HG02678 (cell line): ENCODE data around the gene GCK.

Experiments
- ATAC-seq: cut with Tn5 transposase; IDR thresholded peaks from one replicate; pipeline ENCODE4 v1.9.1; 2021; ENCODE audit warnings: mild to moderate bottlenecking, moderate library complexity; ENCODE audit not compliant: unreplicated experiment

GCK gene

DNA sequence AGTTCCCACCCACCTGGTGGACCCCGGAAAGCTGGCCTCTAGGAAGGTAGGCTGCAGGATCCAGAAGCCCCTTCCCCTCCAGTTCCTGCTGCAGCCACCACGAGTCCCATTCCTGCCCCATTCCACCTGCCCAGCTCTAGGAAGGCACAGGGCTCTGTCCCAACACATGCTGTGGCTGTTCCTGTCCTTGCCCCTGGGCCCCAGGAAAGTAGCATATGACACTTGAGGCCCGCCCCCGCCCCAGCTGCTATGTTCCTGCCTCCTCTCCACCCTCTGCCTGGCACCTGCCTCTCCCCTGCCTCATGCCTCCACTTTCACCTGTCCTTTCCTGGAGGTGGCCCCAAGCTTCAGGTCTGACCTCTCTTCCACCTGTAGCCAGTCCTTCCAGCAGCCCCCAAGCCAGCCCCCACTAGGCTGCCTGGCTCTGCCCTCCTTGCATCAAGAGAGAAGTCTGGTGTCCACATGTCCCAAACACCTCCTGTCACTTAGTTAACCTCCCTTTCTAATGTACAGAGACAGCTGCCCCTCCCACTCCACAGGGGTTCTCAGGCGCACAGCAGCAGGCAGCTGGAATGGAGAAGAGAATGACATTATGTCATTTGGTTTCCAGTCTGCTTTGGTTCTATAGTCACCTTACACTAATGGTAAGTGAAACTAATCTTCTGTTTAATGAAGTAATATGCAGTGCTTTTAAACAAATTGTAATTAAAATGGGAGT, 34.3 kb upstream of the GCK start:
- ATAC-seq = no peak

GRCh38 chr7:44222776-44223261, 33.6 kb upstream of the GCK start:
- ATAC-seq = no peak

DNA sequence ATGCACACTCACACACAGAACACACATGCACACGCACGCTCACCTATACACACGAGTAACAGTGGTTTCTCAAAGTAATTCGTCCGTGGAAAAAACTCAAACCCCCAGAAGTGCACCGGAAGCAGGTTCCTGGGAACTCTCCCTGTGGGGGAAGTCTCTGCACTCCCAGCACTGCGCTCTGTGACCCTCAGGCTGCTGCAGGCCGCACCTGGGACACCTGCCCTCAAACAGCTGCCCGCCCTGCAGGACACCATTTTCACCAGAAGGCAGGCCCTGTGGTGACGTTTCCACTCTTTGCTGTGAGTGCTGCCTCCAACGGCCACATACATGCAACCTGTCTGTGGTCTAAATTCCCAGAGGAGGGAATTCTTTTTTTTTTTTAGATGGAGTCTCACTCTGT, 32.8 kb upstream of the GCK start:
- ATAC-seq = no peak

DNA sequence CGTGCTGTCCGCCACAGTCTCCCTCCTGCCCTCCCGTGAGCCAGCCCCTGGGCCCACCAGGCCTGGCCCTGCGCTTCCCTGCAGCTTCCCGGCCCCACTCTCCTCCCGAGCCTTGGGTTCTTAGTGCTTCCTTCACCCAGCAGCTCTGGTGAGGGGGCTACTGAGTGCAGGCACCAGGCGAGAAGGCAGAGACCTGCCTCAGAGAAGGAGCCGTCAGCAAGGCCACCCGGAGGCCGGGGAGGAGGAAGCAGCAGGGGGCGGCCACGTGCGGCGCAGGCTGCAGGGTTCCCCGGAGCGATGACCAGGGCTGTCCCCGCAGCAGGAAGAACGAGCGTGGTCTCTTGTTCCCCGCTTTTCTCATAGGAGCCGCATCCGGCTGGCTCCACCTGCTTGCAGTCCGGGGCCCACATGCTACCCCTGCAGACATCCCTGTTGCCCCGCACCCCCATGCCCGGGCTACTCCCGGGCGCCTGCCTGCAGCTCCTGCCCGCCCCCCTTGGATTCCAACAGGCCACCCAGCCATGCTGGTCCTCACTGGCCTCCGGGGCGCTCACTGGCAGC, 32.1 kb upstream of the GCK start:
- no peak for ATAC-seq

DNA sequence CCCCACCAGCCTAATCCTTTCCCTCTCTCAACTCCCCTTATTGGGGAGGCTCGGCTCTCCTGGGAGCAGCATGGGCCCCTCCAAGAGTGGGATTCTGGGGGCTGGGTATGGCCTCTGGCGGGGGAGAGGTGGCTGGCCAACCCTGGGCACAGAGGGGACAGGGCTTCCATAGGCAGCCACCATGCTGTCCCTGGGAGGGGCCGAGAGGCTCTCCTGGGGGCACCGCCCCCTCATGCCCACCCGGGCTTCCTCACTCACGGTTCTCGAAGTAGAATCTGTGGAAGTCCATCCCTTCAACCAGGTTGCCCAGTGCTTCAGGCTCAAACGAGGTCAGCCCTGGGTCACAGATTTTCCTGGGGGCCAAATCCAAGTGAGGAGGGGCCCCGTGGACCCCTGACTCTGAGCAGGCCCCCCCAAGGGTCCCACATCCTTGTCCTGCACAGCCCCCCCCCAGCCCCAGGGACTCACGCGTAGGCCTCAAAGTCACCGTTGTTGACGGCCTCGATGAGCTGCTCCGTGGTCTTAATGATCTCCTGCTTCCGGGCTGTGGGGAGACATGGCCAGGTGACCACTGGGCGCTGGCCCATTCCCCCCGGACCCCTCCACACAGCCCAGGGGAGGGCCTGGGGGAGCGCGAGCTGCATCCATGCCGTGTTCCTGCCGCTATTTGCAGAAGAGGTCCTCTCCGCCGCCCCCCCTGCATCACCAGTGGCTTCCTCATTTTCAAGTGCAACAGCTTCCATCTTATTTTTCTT, 31.3 kb upstream of the GCK start:
- no peak for ATAC-seq

DNA sequence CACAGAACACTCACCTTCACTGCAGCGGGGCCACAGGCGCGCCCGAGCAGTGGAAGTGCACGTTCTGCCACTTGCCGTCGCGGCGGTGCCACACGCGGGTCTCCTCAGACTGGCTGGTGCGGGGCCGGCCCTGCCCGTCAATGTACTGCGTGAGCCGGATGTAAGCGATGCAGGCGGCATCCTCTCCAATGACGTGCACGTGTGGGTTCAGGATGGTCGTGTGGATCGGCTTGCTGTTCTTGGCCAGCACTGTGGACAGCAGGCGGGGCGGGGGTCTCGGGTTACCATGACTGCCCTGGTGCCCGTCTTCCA, 30.8 kb upstream of the GCK start:
- ATAC-seq = no peak

DNA sequence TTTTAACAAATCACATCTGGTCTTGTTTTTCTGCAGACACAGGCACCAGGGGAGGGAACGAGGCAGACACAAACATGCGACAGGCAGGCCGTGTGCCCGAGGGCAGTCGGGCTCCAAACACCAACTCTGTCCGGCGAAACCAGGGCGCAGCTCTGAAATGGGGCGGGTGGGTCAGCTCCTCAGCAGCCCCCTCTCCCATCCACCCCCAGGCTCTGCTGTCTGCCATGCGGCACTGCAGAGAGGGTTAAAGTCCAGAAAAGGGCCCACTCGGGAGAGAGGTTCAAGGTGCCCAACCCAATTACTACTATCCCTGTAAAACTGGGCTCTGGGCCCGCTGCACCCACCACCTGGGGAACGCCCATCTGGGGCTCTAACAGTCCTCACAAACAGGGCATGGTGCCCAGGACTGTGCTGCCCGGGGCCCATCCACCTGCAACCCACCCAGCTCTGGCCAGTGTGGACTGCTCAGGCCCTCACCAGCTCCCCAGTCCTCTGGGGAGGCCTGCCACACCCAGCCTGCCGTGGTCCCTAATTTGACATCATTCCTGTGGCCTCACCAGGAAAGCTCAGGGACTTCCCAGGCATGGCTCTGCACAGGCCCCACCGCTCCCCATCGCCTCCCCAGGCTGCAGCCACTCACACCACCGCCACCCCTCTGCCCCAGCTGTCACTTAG, 30.3 kb upstream of the GCK start:
- ATAC-seq = no peak

DNA sequence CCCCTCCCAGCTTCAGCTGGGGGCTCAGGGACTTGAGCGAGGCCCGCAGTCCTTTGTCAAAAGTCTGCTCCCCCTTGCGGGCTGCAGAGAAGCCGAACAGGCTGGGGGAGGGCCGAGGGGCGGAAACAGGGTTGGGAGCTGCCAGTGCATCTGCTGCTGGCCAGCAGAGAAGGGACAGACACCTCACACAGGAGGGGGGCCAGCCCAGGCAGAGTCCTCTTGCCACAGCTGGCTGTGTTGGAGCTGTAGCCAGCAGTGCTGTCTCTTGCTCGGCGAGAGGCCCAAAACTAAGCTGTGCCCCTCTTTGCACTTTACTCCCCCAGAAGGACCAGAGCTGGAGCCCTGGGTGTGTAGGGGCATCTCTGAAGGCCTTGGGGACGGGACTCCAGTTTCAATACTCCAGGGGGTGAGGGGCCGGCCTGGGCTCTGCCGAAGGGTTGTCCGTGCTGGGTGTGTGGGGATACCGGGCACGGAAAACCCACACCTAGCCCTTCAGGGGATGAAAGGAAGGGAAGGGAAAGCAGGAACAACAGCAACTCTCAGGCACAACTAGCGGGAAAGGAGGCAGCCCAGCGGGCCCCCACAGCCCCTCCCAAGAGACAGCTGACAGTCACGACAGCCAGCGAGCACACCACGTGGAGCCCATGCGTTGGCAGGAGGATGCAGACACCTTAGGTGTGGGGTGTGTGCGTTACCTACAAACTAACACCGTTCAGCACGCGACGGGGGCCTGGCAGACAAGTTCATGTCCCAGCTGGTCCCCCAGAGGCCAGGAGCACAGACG, 29.4 kb upstream of the GCK start:
- ATAC-seq = no peak

DNA sequence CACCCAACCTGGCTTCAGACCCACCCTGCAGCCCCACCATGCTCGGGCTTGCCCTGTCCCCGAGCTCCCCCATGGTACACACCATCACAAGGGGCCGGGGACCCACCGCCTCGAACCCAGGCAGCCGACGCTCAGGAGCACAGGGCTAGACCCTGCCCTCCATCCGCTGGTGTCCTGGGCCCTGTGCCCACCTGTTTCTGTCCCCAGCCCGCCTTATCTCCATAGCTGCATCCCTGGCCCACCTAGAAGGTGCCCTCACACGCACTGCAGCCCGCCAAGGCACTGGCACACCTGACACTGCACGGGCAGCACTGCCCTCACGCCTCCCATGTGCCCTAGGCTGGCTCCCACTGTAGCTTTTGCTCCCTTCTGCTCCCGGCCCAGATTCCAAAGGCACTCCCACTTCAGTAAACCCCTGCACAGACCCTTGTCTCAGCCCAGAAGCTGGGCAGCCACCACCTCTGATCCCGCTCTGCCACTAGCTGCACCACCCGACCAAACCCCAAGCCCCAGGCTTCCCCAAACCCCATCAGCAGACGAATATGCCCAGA, 28.7 kb upstream of the GCK start:
- no peak for ATAC-seq

DNA sequence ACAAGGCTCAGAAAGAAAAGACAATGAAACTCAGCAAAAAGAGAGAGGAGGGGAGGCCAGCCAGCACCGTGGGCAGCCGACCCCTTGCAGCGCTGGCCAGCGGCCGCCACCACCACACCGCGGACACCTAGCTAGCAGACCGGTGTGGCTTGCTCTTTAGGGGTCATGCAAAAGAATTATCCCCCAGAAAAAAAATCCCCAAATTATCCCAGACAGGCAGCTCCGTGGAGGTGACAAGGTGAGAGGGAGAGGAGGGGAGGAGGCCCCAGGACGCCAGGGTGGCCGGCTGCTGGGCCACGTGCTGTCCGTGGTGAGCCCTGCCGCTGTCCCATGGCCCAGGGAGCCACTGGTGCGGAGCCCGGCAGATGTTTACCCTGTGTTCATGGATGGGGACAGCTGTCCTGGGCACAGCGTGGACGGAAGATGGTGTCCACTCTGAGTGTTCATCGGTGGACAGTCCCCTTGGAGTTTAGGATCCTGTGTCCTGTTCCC, 28.0 kb upstream of the GCK start:
- ATAC-seq = no peak

GRCh38 chr7:44216521-44217222, 27.4 kb upstream of the GCK start:
- ATAC-seq = no peak

DNA sequence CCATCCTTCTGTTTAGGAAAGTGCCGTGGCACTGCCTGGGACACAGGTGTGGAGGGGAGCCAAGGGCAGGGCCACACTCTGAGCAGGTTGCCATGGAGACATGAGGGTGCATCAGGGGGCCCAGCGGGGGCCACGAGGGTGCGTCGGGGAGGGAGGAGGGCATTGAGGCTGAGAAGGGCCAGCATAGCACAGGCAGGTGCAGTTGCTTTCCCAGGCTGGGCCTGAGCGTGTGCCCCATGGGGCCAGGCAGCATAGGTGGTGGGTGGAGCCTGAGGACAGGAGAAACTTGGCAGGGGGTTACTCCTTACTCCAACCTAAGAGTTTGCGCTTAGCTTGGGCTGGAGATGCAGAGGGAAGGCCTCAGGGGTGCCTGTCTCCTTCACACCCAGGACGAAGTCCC, 26.8 kb upstream of the GCK start:
- no peak for ATAC-seq

DNA sequence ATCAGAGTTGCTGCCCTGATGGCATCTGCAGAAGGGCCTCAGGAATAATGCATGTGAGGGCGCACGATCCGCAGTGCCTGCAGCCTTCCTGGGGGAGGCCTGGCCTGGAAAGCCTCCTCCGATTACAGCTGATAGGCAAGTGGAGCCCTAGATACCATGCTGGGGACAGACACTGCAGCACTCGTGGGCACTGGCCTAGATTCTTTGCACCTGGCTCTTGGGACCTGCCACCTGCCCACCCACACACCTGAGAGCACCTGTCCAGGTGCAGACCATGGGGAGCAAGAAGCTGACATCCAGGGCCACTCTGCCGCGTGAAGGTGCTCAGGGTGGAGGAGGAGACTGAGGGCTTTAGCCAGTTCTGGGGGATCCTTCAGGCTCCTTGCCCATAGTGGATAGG, 26.3 kb upstream of the GCK start:
- no peak for ATAC-seq

- no peak for ATAC-seq
Observed at GRCh38 chr7:44213877-44214388, 24.7 kb upstream of the GCK start.

DNA sequence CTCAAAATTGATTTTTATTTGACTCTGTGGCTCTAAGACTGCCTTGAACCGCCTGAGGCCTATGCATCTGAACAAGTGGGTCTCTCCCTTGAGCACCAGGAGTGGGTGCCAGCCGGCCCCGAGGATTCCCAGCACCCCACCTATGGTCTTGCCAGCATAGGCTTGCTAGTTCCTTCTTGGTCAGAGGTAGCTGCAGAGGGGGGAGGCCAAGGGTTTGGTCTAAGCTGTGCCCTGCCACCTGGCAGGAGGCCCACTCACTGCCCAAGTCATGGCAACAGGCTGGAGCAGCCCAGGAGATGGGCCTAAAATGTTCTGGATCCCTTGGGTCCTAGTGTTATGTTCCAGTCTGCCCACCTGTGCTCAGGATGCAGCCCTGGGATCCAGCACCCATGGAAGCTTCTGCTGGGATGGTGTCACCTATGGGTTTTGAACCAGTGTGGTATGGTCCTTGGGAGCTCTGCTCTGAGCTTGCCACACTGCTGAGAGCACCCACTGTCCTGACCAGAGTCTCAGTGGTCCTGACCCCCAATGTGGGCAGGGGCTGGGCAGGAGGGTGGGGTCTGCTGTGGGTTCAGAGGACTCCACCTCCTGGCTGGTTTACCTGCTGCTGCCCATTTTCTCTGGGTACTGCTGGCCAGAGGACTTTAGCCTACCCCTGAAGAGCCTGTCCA, 24.1 kb upstream of the GCK start:
- no peak for ATAC-seq

GRCh38 chr7:44212581-44213184, 23.4 kb upstream of the GCK start:
- no peak for ATAC-seq

DNA sequence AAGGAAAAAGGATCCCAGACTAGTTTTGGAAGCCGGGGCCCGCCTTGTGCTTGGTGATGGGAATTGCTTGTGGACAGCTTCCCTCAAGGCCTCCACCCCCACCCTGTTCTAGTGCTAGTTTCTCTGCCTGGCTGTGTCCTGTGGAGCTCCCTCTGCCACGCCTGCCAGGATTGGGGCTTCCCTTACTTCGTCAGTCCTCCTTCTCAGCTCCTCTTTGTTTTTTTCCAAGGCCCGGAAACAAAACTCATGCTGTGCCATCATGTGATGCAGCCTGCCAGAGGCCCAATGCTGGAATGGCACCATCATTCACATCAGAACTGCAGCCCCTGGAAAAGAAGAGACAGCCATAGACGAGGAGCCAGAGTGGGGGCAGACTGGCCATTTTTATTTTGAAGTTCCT, 22.8 kb upstream of the GCK start:
- no peak for ATAC-seq

DNA sequence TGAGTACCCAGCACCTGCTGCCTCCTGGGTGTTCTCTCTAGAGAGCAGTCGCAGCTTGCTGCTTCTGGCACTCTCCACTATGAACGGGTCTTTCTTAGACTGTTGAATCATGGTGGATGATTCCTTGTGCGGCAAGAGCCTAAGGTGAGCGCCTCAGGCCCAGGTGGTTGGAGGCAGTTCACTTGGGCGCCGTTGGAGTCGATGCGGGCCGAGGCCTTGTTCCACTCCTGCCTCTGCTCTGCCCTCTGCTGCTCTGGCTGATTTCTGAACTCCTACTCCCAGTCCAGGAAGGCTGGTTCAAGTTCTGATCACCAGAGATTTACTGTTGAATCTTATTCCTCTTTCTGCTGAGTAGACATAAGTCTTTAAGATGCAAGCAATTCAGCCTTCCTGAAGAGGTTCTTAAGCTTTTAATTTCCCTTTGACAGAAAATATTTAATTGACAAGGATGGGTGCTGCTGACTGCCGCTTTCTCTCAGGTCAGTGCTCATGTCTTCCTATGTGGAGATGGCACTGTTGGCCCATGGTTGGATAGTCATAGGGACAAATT, 22.0 kb upstream of the GCK start:
- no peak for ATAC-seq
